Measurements from ENCODE around the gene SLC17A8. TPM values are rescaled to one million over a fixed set of nuclear protein-coding genes. Genes with fewer than 3 reads are reported as not detected.

Gene SLC17A8
- total RNA-seq, 1 donor = not detected

DNA sequence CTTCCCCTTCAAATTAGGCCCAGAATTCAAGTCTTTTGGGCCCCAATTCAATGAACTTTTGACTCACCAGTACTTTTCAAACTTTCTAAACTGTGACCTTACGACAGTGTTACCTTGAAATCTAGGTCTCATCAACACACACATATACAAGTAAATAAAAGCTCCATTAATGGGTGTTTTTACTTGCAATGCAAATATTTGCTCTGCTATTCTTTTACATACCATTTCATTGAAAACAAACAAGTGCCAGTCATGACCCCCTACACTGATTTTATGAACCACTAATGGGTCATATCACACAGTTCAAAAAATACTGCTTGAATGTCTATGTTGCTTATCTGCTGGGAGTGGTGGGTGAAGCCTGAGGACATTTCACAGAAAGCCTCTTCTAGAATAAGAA lies 107.7 kb downstream of the SLC17A8 start:
- no peak for DNase-seq (ENCODE audit: low read depth in 2 of 3, low spot score in 2 of 3)

- no peak for DNase-seq (ENCODE audit: low read depth in 2 of 3, low spot score in 2 of 3)
Observed at GRCh38 chr12:100468126-100468525, 111.3 kb downstream of the SLC17A8 start.

Other genes starting within 250 kb of the SLC17A8 start
- 10.2 TPM for gene BLTP3B, start 214.2 kb upstream of the SLC17A8 start, total RNA-seq
- 8.1 TPM for gene ACTR6, start 156.3 kb upstream of the SLC17A8 start, total RNA-seq
- gene DEPDC4, start 90.0 kb upstream of the SLC17A8 start, total RNA-seq = 0.27 TPM
- gene SCYL2, start 89.9 kb upstream of the SLC17A8 start, total RNA-seq = 18.0 TPM
- gene NR1H4, start 116.8 kb downstream of the SLC17A8 start, total RNA-seq = not detected
- gene GAS2L3, start 216.6 kb downstream of the SLC17A8 start, total RNA-seq = 0.81 TPM